HepG2 (cell line): ENCODE measurements around the gene MRFAP1.

ENCODE experiments used
- E2F1 ChIP-seq: sonication (generic); formaldehyde crosslinking; IDR thresholded peaks from 2 replicates; pipeline ENCODE4 v1.5.0; 2020; ENCODE audit warnings: missing genetic modification reagents
- ELF4 ChIP-seq: sonication (generic); formaldehyde crosslinking; IDR thresholded peaks from 2 replicates; pipeline ENCODE4 v1.5.0; 2020; ENCODE audit warnings: missing genetic modification reagents, mild to moderate bottlenecking, moderate library complexity, borderline replicate concordance
- FOXP1 ChIP-seq, 2 experiments: fragments of 450-650 bp in 1 of 2; IDR thresholded peaks; 2 replicates each; pipeline ENCODE4 v1.6.1; 2017 to 2018; ENCODE audit warnings: antibody characterized with exemption in 1 of 2
- HBP1 ChIP-seq: IDR thresholded peaks from 2 replicates; pipeline ENCODE4 v1.6.1; 2016; ENCODE audit warnings: low read depth, control low read depth
- HDAC2 ChIP-seq: sonication (generic); formaldehyde crosslinking; IDR thresholded peaks from 2 replicates; pipeline ENCODE4 v1.4.0; 2020; ENCODE audit warnings: missing genetic modification reagents
- KLF9 ChIP-seq: IDR thresholded peaks from 2 replicates; pipeline ENCODE4 v1.6.1; 2016; ENCODE audit warnings: low read depth
- TFDP1 ChIP-seq: IDR thresholded peaks from 2 replicates; pipeline ENCODE4 v1.6.1; 2016; ENCODE audit warnings: missing compliant biosample characterization, missing genetic modification reagents, borderline replicate concordance
- ZC3H4 ChIP-seq: sonication (generic); formaldehyde crosslinking; IDR thresholded peaks from 2 replicates; pipeline ENCODE4 v1.4.0; 2020; ENCODE audit warnings: missing genetic modification reagents, borderline replicate concordance
- ZNF335 ChIP-seq: sonication (generic); formaldehyde crosslinking; IDR thresholded peaks from 2 replicates; pipeline ENCODE4 v1.4.0; 2020; ENCODE audit warnings: missing genetic modification reagents
- TF ChIP-seq, protein P1 (sequence below): sonication (generic); formaldehyde crosslinking; IDR thresholded peaks from 2 replicates; pipeline ENCODE4 v1.9.0; 2021; ENCODE audit warnings: missing genetic modification reagents, mild to moderate bottlenecking, borderline replicate concordance
- TF ChIP-seq, protein P2 (sequence below): sonication (generic); formaldehyde crosslinking; IDR thresholded peaks from 2 replicates; pipeline ENCODE4 v1.5.0; 2020; ENCODE audit warnings: mild to moderate bottlenecking, missing genetic modification reagents, moderate library complexity
- TF ChIP-seq, protein P3 (sequence below): sonication (generic); formaldehyde crosslinking; IDR thresholded peaks from 2 replicates; pipeline ENCODE4; 2020; ENCODE audit warnings: missing genetic modification reagents, mild to moderate bottlenecking, borderline replicate concordance

DNA sequence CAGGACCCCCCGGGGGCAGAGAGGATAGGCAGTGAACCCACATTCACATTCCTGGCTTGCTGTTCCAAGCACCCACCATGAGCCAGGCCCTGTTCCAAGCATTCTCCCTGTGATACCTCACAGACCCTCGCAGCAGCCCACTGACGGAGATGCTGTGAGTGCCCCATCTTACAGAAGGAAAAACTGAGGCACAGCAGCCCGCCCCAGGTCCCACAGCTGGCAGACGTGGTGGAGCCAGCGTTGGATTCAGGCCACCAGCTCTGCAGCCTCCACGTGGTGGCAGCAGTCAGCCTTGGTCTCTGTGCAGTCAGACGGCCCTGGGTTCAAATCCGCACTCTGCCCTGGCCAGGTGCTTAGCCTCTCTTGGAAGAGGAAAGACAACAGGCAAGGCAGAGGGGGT, 48.7 kb upstream of the MRFAP1 start:
- TF ChIP-seq, protein P1, sequence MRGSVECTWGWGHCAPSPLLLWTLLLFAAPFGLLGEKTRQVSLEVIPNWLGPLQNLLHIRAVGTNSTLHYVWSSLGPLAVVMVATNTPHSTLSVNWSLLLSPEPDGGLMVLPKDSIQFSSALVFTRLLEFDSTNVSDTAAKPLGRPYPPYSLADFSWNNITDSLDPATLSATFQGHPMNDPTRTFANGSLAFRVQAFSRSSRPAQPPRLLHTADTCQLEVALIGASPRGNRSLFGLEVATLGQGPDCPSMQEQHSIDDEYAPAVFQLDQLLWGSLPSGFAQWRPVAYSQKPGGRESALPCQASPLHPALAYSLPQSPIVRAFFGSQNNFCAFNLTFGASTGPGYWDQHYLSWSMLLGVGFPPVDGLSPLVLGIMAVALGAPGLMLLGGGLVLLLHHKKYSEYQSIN, result no peak
- TF ChIP-seq TFDP1 (CRISPR knock-in tag) (no peak), ZC3H4 (CRISPR knock-in tag) (no peak), ZNF335 (CRISPR knock-in tag) (no peak), E2F1 (no peak), FOXP1 (IDR thresholded peaks at IDR 0.05) (no peak), FOXP1 (CRISPR knock-in tag; IDR thresholded peaks at IDR 0.05) (no peak), HDAC2 (no peak), ELF4 (CRISPR knock-in tag) (no peak), KLF9 (CRISPR knock-in tag) (no peak), HBP1 (CRISPR knock-in tag) (no peak)
- TF ChIP-seq, protein P2, sequence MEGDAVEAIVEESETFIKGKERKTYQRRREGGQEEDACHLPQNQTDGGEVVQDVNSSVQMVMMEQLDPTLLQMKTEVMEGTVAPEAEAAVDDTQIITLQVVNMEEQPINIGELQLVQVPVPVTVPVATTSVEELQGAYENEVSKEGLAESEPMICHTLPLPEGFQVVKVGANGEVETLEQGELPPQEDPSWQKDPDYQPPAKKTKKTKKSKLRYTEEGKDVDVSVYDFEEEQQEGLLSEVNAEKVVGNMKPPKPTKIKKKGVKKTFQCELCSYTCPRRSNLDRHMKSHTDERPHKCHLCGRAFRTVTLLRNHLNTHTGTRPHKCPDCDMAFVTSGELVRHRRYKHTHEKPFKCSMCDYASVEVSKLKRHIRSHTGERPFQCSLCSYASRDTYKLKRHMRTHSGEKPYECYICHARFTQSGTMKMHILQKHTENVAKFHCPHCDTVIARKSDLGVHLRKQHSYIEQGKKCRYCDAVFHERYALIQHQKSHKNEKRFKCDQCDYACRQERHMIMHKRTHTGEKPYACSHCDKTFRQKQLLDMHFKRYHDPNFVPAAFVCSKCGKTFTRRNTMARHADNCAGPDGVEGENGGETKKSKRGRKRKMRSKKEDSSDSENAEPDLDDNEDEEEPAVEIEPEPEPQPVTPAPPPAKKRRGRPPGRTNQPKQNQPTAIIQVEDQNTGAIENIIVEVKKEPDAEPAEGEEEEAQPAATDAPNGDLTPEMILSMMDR (CRISPR knock-in tag), result peak; percentile 52
- TF ChIP-seq, protein P3, sequence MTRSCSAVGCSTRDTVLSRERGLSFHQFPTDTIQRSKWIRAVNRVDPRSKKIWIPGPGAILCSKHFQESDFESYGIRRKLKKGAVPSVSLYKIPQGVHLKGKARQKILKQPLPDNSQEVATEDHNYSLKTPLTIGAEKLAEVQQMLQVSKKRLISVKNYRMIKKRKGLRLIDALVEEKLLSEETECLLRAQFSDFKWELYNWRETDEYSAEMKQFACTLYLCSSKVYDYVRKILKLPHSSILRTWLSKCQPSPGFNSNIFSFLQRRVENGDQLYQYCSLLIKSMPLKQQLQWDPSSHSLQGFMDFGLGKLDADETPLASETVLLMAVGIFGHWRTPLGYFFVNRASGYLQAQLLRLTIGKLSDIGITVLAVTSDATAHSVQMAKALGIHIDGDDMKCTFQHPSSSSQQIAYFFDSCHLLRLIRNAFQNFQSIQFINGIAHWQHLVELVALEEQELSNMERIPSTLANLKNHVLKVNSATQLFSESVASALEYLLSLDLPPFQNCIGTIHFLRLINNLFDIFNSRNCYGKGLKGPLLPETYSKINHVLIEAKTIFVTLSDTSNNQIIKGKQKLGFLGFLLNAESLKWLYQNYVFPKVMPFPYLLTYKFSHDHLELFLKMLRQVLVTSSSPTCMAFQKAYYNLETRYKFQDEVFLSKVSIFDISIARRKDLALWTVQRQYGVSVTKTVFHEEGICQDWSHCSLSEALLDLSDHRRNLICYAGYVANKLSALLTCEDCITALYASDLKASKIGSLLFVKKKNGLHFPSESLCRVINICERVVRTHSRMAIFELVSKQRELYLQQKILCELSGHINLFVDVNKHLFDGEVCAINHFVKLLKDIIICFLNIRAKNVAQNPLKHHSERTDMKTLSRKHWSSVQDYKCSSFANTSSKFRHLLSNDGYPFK, result no peak
